GM23338 (cell line): Measurements from ENCODE around the gene MARCHF10. TPM values are rescaled to one million over a fixed set of nuclear protein-coding genes. Genes with fewer than 3 reads are reported as not detected.

Experiments used
- ATAC-seq: fragments of 200-7000 bp; cut with Tn5 transposase; 3 replicates; pipeline ENCODE4 v1.9.1; 2020
- DNase-seq: peaks from one replicate; pipeline ENCODE4 v3.0.0-alpha.2; 2015; ENCODE audit warnings: low spot score
- H2AFZ ChIP-seq: fragments of 200-600 bp; sonication (generic); 2 replicates; pipeline ENCODE4 v1.8.0; 2016; ENCODE audit warnings: antibody characterized with exemption, mild to moderate bottlenecking, moderate library complexity
- H3F3A ChIP-seq: fragments of 200-600 bp; sonication (generic); replicated peaks from 2 replicates; pipeline ENCODE4 v1.8.0; 2017; ENCODE audit warnings: antibody characterized with exemption, mixed run types, low read depth
- H3K27ac ChIP-seq: fragments of 200-600 bp; sonication (generic); 2 replicates; pipeline ENCODE4 v1.6.1; 2016; ENCODE audit warnings: low read depth
- H3K27me3 ChIP-seq: fragments of 200-600 bp; sonication (generic); 2 replicates; pipeline ENCODE4 v1.8.0; 2016; ENCODE audit warnings: mild to moderate bottlenecking, mixed run types, moderate library complexity; ENCODE audit not compliant: insufficient read depth
- H3K36me3 ChIP-seq: fragments of 200-600 bp; sonication (generic); 2 replicates; pipeline ENCODE4 v1.8.0; 2016; ENCODE audit warnings: mild to moderate bottlenecking; ENCODE audit not compliant: insufficient read depth
- H3K4me1 ChIP-seq: fragments of 200-600 bp; sonication (generic); 2 replicates; pipeline ENCODE4 v1.8.0; 2016; ENCODE audit warnings: mild to moderate bottlenecking, moderate library complexity; ENCODE audit not compliant: insufficient read depth
- H3K4me2 ChIP-seq: fragments of 200-600 bp; sonication (generic); 2 replicates; pipeline ENCODE4 v1.7.1; 2017; ENCODE audit warnings: mixed run types
- H3K4me3 ChIP-seq: fragments of 200-600 bp; sonication (generic); 2 replicates; pipeline ENCODE4 v1.6.1; 2016; ENCODE audit warnings: mixed run types
- H3K79me2 ChIP-seq: fragments of 200-600 bp; sonication (generic); replicated peaks from 2 replicates; pipeline ENCODE4 v1.8.0; 2017; ENCODE audit warnings: mild to moderate bottlenecking; ENCODE audit not compliant: insufficient read depth
- H3K9me2 ChIP-seq: fragments of 200-600 bp; sonication (generic); 2 replicates; pipeline ENCODE4 v1.8.0; 2017; ENCODE audit not compliant: insufficient read depth
- H4K20me1 ChIP-seq: fragments of 200-600 bp; sonication (generic); replicated peaks from 2 replicates; pipeline ENCODE4 v1.8.0; 2017; ENCODE audit warnings: mild to moderate bottlenecking; ENCODE audit not compliant: insufficient read depth
- H3K27ac Mint-ChIP-seq: 2 replicates; pipeline ENCODE4 v1.8.0; 2020; ENCODE audit warnings: inconsistent platforms, mild to moderate bottlenecking, moderate library complexity, mixed read lengths
- H3K27me3 Mint-ChIP-seq: 3 replicates; pipeline ENCODE4 v1.8.0; 2022; ENCODE audit warnings: low read depth, mild to moderate bottlenecking, moderate library complexity, mixed read lengths, inconsistent platforms; ENCODE audit not compliant: insufficient read depth, poor library complexity
- H3K36me3 Mint-ChIP-seq: 3 replicates; pipeline ENCODE4 v1.8.0; 2021; ENCODE audit warnings: low read depth, mild to moderate bottlenecking, inconsistent platforms, moderate library complexity, mixed read lengths
- H3K4me1 Mint-ChIP-seq: 3 replicates; pipeline ENCODE4 v1.8.0; 2020; ENCODE audit warnings: mild to moderate bottlenecking, inconsistent platforms, mixed read lengths
- H3K4me3 Mint-ChIP-seq: 3 replicates; pipeline ENCODE4 v1.8.0; 2021; ENCODE audit warnings: moderate library complexity, mild to moderate bottlenecking, inconsistent platforms, mixed read lengths
- H3K9me3 Mint-ChIP-seq: 3 replicates; pipeline ENCODE4 v1.8.0; 2020; ENCODE audit warnings: moderate library complexity, mild to moderate bottlenecking, inconsistent platforms, mixed read lengths
- EZH2 ChIP-seq: fragments of 200-600 bp; sonication (generic); IDR thresholded peaks from one replicate; pipeline ENCODE4 v1.8.0; 2017; ENCODE audit warnings: antibody characterized with exemption, mild to moderate bottlenecking, low read depth; ENCODE audit not compliant: unreplicated experiment
- EZH2phosphoT487 ChIP-seq: fragments of 200-600 bp; sonication (generic); IDR thresholded peaks from one replicate; pipeline ENCODE4 v1.8.1; 2018; ENCODE audit warnings: antibody characterized with exemption; ENCODE audit not compliant: unreplicated experiment
- JUNB ChIP-seq: IDR thresholded peaks from one replicate; pipeline ENCODE4 v1.6.1; 2016; ENCODE audit warnings: antibody characterized with exemption; ENCODE audit not compliant: unreplicated experiment
- POLR2AphosphoS5 ChIP-seq: IDR thresholded peaks from 2 replicates; pipeline ENCODE4 v1.6.1; 2016; ENCODE audit warnings: antibody characterized with exemption, low read depth
- STAT1 ChIP-seq: IDR thresholded peaks from one replicate; pipeline ENCODE4 v1.6.1; 2016; ENCODE audit warnings: antibody characterized with exemption; ENCODE audit not compliant: unreplicated experiment
- ZNF331 ChIP-seq: fragments of 250-450 bp; sonication (Bioruptor Pico); IDR thresholded peaks from 2 replicates; pipeline ENCODE4 v1.5.0; 2020; ENCODE audit warnings: low read depth, mild to moderate bottlenecking, moderate library complexity
- polyA plus RNA-seq: library from polyadenylated mRNA; unstranded; fragments of >200 nt; fragmentation: Nextera tagmentation; extraction: Ambion mirVana; gene quantifications from 2 replicates; pipeline ENCODE4 v1.2.1, GENCODE V29; 2016
- total RNA-seq: library from RNA; depleted of rRNA; stranded (reverse); fragments of >200 nt; shearing (Covaris generic); gene quantifications from 2 replicates; pipeline ENCODE4 v1.2.3, GENCODE V29; 2014
- TF ChIP-seq, protein P1 (sequence below): IDR thresholded peaks from 2 replicates; pipeline ENCODE4 v1.6.1; 2016; ENCODE audit warnings: antibody characterized with exemption
- TF ChIP-seq, protein P2 (sequence below): fragments of 250-450 bp; sonication (Bioruptor Pico); IDR thresholded peaks from 2 replicates; pipeline ENCODE4 v1.5.0; 2020; ENCODE audit warnings: mild to moderate bottlenecking, moderate library complexity
- TF ChIP-seq, protein P3 (sequence below), 2 experiments: fragments of 200-600 bp in 1 of 2; sonication (generic) in 1 of 2; conservative IDR thresholded peaks; 2 replicates each; pipeline versions ENCODE4 v1.5.1 to v1.6.1; 2016 to 2017; ENCODE audit warnings: antibody characterized with exemption in 2 of 2, low read depth in 2 of 2, mild to moderate bottlenecking in 2 of 2, moderate library complexity in 1 of 2
- TF ChIP-seq, protein P4 (sequence below): IDR thresholded peaks from one replicate; pipeline ENCODE4 v1.6.1; 2018; ENCODE audit warnings: antibody characterized with exemption; ENCODE audit not compliant: unreplicated experiment

MARCHF10 gene
- total and polyA plus RNA-seq, 2 experiments from 2014 or later = 0.50 TPM; not detected in 1

DNA sequence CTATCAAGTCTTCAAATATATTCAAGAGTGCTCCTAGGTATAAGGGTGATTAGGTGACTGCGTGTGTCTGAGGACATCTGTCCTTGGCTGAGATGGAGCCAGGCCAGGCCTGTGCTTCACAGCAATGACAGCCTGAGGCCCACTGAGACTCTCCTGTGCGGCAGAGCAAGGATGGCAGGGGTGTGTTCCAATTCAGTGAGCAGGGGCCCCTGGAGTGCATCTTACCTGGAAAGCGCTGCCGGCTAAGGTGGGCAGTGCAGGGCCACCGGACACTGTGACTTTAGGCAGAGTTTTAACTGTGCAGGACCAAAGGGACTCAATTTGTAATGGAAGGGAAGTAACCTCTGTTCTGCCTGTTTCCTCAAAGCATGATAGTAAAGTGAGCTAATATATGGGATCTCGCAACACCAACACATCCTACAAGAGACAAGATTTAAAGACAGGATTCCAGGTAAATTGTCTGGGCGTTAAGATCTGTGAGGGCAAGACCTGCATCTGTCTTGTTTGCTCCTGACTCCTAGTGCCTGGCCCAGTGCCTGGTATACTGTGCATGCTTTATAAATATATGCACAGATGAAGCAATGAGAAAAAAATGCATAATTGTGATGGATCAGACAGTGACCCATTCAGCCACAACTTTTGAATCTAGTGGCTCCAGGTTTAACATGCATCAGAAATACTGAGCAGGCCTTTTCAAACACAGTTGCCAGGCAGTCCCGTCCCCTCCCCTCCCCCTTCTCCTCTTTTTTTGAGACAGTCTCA is 93.9 kb downstream of the MARCHF10 start (continued):
- TF ChIP-seq ZNF331 (CRISPR knock-in tag) = no peak
- TF ChIP-seq STAT1 = no peak

DNA sequence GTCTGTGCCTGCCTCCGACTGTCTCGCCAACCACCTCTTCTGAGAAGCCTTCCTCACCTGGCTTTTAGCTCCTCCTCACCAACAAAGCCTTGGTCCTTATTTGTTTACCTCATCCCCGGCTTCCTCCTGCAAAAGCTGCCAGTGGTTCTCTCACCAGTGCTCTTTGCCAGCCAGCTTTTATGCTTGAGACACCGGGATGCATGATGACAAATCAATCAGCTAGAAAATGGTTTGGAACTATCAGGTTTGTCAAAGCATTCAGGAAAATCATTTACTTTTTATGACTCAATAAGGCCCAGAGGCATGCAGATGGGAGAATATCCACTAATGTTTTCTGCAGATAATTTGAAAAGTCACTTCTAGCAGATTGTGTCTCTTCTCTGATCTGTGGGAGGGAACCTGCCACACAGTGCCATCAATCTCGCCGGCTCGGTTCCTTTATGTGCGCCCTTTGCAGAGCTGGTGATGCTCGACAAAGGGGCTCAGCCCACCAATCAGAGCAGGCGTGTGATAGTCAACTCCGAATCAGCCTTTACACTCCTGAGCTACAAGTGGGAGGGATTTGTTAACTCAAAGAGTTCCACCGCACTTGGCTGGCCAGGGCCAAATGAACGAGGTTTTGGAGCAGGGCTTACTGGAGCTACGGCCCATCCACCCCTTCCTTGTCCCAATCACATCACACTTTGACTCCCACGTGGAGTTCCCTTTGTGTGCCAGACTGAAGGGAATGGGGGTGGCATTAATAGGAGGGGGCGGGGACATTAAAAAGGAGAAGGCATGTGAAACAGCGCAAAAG is 94.8 kb downstream of the MARCHF10 start:
- no peaks in the 10 kb centered on the region for H4K20me1 ChIP-seq
- DNase-seq (peak; percentile 63), ATAC-seq (peak; percentile 74)
- no peak overlapping the region for H3K4me2 ChIP-seq
- H3K27me3 Mint-ChIP-seq = peaks cover 10% of the 10 kb centered on the region
- H3K9me3 Mint-ChIP-seq = peaks cover 15% of the 10 kb centered on the region
- 0 out of 2 replicates have a peak, but pooled peaks cover 3% of the 10 kb centered on the region for H3K4me1 ChIP-seq
- H3K36me3 ChIP-seq = no peaks in the 10 kb centered on the region
- H3K27me3 ChIP-seq = no peaks in the 10 kb centered on the region
- no peak overlapping the region for H3K4me3 ChIP-seq
- H3K27ac Mint-ChIP-seq = no peak overlapping the region
- no peak overlapping the region for H3K27ac ChIP-seq
- peak overlapping the region; percentile 64; the same call in 1 of the 2 replicates for H2AFZ ChIP-seq
- H3K9me2 ChIP-seq = no peaks in the 10 kb centered on the region
- no peak overlapping the region for H3K4me3 Mint-ChIP-seq
- H3F3A ChIP-seq = no peaks in the 10 kb centered on the region
- no peaks in the 10 kb centered on the region for H3K79me2 ChIP-seq
- peaks cover 13% of the 10 kb centered on the region for H3K4me1 Mint-ChIP-seq
- H3K36me3 Mint-ChIP-seq = peaks cover 15% of the 10 kb centered on the region
- TF ChIP-seq, protein P1, sequence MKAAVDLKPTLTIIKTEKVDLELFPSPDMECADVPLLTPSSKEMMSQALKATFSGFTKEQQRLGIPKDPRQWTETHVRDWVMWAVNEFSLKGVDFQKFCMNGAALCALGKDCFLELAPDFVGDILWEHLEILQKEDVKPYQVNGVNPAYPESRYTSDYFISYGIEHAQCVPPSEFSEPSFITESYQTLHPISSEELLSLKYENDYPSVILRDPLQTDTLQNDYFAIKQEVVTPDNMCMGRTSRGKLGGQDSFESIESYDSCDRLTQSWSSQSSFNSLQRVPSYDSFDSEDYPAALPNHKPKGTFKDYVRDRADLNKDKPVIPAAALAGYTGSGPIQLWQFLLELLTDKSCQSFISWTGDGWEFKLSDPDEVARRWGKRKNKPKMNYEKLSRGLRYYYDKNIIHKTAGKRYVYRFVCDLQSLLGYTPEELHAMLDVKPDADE = no peak
- TF ChIP-seq EZH2phosphoT487 = no peak
- no peak for TF ChIP-seq EZH2
- TF ChIP-seq, protein P2, sequence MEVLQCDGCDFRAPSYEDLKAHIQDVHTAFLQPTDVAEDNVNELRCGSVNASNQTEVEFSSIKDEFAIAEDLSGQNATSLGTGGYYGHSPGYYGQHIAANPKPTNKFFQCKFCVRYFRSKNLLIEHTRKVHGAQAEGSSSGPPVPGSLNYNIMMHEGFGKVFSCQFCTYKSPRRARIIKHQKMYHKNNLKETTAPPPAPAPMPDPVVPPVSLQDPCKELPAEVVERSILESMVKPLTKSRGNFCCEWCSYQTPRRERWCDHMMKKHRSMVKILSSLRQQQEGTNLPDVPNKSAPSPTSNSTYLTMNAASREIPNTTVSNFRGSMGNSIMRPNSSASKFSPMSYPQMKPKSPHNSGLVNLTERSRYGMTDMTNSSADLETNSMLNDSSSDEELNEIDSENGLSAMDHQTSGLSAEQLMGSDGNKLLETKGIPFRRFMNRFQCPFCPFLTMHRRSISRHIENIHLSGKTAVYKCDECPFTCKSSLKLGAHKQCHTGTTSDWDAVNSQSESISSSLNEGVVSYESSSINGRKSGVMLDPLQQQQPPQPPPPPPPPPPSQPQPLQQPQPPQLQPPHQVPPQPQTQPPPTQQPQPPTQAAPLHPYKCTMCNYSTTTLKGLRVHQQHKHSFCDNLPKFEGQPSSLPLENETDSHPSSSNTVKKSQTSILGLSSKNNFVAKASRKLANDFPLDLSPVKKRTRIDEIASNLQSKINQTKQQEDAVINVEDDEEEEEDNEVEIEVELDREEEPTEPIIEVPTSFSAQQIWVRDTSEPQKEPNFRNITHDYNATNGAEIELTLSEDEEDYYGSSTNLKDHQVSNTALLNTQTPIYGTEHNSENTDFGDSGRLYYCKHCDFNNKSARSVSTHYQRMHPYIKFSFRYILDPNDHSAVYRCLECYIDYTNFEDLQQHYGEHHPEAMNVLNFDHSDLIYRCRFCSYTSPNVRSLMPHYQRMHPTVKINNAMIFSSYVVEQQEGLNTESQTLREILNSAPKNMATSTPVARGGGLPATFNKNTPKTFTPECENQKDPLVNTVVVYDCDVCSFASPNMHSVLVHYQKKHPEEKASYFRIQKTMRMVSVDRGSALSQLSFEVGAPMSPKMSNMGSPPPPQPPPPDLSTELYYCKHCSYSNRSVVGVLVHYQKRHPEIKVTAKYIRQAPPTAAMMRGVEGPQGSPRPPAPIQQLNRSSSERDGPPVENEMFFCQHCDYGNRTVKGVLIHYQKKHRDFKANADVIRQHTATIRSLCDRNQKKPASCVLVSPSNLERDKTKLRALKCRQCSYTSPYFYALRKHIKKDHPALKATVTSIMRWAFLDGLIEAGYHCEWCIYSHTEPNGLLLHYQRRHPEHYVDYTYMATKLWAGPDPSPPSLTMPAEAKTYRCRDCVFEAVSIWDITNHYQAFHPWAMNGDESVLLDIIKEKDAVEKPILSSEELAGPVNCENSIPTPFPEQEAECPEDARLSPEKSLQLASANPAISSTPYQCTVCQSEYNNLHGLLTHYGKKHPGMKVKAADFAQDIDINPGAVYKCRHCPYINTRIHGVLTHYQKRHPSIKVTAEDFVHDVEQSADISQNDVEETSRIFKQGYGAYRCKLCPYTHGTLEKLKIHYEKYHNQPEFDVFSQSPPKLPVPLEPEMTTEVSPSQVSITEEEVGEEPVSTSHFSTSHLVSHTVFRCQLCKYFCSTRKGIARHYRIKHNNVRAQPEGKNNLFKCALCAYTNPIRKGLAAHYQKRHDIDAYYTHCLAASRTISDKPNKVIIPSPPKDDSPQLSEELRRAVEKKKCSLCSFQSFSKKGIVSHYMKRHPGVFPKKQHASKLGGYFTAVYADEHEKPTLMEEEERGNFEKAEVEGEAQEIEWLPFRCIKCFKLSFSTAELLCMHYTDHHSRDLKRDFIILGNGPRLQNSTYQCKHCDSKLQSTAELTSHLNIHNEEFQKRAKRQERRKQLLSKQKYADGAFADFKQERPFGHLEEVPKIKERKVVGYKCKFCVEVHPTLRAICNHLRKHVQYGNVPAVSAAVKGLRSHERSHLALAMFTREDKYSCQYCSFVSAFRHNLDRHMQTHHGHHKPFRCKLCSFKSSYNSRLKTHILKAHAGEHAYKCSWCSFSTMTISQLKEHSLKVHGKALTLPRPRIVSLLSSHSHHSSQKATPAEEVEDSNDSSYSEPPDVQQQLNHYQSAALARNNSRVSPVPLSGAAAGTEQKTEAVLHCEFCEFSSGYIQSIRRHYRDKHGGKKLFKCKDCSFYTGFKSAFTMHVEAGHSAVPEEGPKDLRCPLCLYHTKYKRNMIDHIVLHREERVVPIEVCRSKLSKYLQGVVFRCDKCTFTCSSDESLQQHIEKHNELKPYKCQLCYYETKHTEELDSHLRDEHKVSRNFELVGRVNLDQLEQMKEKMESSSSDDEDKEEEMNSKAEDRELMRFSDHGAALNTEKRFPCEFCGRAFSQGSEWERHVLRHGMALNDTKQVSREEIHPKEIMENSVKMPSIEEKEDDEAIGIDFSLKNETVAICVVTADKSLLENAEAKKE (CRISPR knock-in tag) = no peak
- TF ChIP-seq POLR2AphosphoS5 = no peak
- TF ChIP-seq, protein P3, sequence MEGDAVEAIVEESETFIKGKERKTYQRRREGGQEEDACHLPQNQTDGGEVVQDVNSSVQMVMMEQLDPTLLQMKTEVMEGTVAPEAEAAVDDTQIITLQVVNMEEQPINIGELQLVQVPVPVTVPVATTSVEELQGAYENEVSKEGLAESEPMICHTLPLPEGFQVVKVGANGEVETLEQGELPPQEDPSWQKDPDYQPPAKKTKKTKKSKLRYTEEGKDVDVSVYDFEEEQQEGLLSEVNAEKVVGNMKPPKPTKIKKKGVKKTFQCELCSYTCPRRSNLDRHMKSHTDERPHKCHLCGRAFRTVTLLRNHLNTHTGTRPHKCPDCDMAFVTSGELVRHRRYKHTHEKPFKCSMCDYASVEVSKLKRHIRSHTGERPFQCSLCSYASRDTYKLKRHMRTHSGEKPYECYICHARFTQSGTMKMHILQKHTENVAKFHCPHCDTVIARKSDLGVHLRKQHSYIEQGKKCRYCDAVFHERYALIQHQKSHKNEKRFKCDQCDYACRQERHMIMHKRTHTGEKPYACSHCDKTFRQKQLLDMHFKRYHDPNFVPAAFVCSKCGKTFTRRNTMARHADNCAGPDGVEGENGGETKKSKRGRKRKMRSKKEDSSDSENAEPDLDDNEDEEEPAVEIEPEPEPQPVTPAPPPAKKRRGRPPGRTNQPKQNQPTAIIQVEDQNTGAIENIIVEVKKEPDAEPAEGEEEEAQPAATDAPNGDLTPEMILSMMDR (conservative IDR thresholded peaks at IDR 0.05; ENCODE audit: low read depth in 2 of 2) = no peak
- no peak for TF ChIP-seq JUNB
- TF ChIP-seq, protein P4, sequence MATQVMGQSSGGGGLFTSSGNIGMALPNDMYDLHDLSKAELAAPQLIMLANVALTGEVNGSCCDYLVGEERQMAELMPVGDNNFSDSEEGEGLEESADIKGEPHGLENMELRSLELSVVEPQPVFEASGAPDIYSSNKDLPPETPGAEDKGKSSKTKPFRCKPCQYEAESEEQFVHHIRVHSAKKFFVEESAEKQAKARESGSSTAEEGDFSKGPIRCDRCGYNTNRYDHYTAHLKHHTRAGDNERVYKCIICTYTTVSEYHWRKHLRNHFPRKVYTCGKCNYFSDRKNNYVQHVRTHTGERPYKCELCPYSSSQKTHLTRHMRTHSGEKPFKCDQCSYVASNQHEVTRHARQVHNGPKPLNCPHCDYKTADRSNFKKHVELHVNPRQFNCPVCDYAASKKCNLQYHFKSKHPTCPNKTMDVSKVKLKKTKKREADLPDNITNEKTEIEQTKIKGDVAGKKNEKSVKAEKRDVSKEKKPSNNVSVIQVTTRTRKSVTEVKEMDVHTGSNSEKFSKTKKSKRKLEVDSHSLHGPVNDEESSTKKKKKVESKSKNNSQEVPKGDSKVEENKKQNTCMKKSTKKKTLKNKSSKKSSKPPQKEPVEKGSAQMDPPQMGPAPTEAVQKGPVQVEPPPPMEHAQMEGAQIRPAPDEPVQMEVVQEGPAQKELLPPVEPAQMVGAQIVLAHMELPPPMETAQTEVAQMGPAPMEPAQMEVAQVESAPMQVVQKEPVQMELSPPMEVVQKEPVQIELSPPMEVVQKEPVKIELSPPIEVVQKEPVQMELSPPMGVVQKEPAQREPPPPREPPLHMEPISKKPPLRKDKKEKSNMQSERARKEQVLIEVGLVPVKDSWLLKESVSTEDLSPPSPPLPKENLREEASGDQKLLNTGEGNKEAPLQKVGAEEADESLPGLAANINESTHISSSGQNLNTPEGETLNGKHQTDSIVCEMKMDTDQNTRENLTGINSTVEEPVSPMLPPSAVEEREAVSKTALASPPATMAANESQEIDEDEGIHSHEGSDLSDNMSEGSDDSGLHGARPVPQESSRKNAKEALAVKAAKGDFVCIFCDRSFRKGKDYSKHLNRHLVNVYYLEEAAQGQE = no peak
